PC-3 (cell line): ENCODE results near the gene ACKR3. TPM values are rescaled to one million over a fixed set of nuclear protein-coding genes. Genes with fewer than 3 reads are reported as not detected.

Source experiments
- ATAC-seq: fragments of 200-7000 bp; cut with Tn5 transposase; 2 replicates; pipeline ENCODE4 v1.9.1; 2020; ENCODE audit warnings: mild to moderate bottlenecking, moderate library complexity
- BruUV-seq: library from RNA; stranded (reverse); fragments of 400-500 nt; replicated peaks from 2 replicates; lab custom pipeline; 2021; lab: Mats Ljungman, UMichigan
- CTCF ChIA-PET: fragments of 300-600 bp; sonication (Branson Sonifier 250); formaldehyde crosslinking; loops from one replicate; lab custom pipeline; 2022; ENCODE audit warnings: antibody characterized with exemption; lab: Charles Lee
- POLR2A ChIA-PET: fragments of 300-600 bp; sonication (Branson Sonifier 250); formaldehyde crosslinking; loops from one replicate; lab custom pipeline; 2022; ENCODE audit warnings: antibody characterized with exemption; ENCODE audit not compliant: unreplicated experiment; lab: Charles Lee
- DNase-seq: peaks from one replicate; pipeline ENCODE4 v3.0.0-alpha.2; 2015
- H2AFZ ChIP-seq: fragments of 300-600 bp; sonication (generic); 2 replicates; pipeline ENCODE4 v1.6.0; 2016; ENCODE audit warnings: antibody characterized with exemption, low read length
- H3F3A ChIP-seq: fragments of 300-600 bp; sonication (generic); one replicate; pipeline ENCODE4 v1.6.0; 2017; ENCODE audit warnings: antibody characterized with exemption, low read length, control low read depth, mild to moderate bottlenecking; ENCODE audit not compliant: unreplicated experiment
- H3K27ac ChIP-seq: fragments of 300-600 bp; sonication (generic); 2 replicates; pipeline ENCODE4 v1.5.1; 2016; ENCODE audit warnings: mild to moderate bottlenecking, low read length
- H3K27me3 ChIP-seq: fragments of 300-600 bp; sonication (generic); 2 replicates; pipeline ENCODE4 v1.6.1; 2016; ENCODE audit warnings: low read length, mixed read lengths
- H3K36me3 ChIP-seq: fragments of 300-600 bp; sonication (generic); 2 replicates; pipeline ENCODE4 v1.6.1; 2016; ENCODE audit warnings: low read depth, mixed run types, low read length, mixed read lengths
- H3K4me1 ChIP-seq: fragments of 300-600 bp; sonication (generic); 2 replicates; pipeline ENCODE4 v1.5.1; 2016; ENCODE audit warnings: low read length; ENCODE audit not compliant: insufficient read depth
- H3K4me2 ChIP-seq: fragments of 300-600 bp; sonication (generic); 2 replicates; pipeline ENCODE4 v1.6.0; 2016; ENCODE audit warnings: low read length
- H3K4me3 ChIP-seq: fragments of 300-600 bp; sonication (generic); 2 replicates; pipeline ENCODE4 v1.5.1; 2016; ENCODE audit warnings: mild to moderate bottlenecking, low read length, mixed read lengths
- H3K79me2 ChIP-seq: fragments of 300-600 bp; sonication (generic); 2 replicates; pipeline ENCODE4 v1.6.1; 2017; ENCODE audit warnings: low read length, mixed read lengths
- H3K9ac ChIP-seq: fragments of 300-600 bp; sonication (generic); 2 replicates; pipeline ENCODE4 v1.6.0; 2016; ENCODE audit warnings: mild to moderate bottlenecking, low read length
- H3K9me2 ChIP-seq: fragments of 300-600 bp; sonication (generic); replicated peaks from 2 replicates; pipeline ENCODE4 v1.6.1; 2016; ENCODE audit warnings: mixed run types, low read length, mixed read lengths
- H3K9me3 ChIP-seq: fragments of 300-600 bp; sonication (generic); 2 replicates; pipeline ENCODE4 v1.6.1; 2016; ENCODE audit warnings: low read length, mixed read lengths
- H4K20me1 ChIP-seq: fragments of 300-600 bp; sonication (generic); 2 replicates; pipeline ENCODE4 v1.6.1; 2016; ENCODE audit warnings: low read length, mixed read lengths
- CTCF ChIP-seq: fragments of 300-600 bp; sonication (generic); conservative IDR thresholded peaks from 2 replicates; pipeline ENCODE4 v1.5.1; 2017; ENCODE audit warnings: antibody characterized with exemption, low read depth, mild to moderate bottlenecking, low read length
- EZH2 ChIP-seq: fragments of 300-600 bp; sonication (generic); IDR thresholded peaks from one replicate; pipeline ENCODE4 v1.6.1; 2017; ENCODE audit warnings: antibody characterized with exemption, mild to moderate bottlenecking, low read length; ENCODE audit not compliant: unreplicated experiment
- EZH2phosphoT487 ChIP-seq: fragments of 300-600 bp; sonication (generic); IDR thresholded peaks from 2 replicates; pipeline ENCODE4 v1.6.1; 2018; ENCODE audit warnings: mild to moderate bottlenecking, antibody characterized with exemption, low read length, borderline replicate concordance
- intact Hi-C: fragments of 100-400 bp; cut with micrococcal nuclease; formaldehyde crosslinking; loops from 2 replicates; pipeline ENCODE4 v1.9.0; 2023
- total RNA-seq: library from RNA; depleted of rRNA; stranded (reverse); fragments of >200 nt; gene quantifications from 2 replicates; pipeline ENCODE4 v1.2.3, GENCODE V29; 2014

The ACKR3 gene
- total RNA-seq, 1 experiment from 2014 or later, result 3.1 TPM

- H3K27me3 ChIP-seq, result peaks cover 15% of the 10 kb centered on the region; the same call in 1 of the 2 replicates
- ChIA-PET POLR2A (no interaction called here), CTCF (no interaction called here)
- intact Hi-C loops, result no loop called here
- H3K9me3 ChIP-seq, result no peaks in the 10 kb centered on the region
- no peaks in the 10 kb centered on the region for H3F3A ChIP-seq
- H4K20me1 ChIP-seq, result no peaks in the 10 kb centered on the region
- H3K4me2 ChIP-seq, result no peak overlapping the region
- no peaks in the 10 kb centered on the region for H3K79me2 ChIP-seq
- BruUV-seq, result no TSS peak
- DNase-seq (no peak), ATAC-seq (no peak)
- no peaks in the 10 kb centered on the region for H3K4me1 ChIP-seq
- no peak overlapping the region for H2AFZ ChIP-seq
- H3K9me2 ChIP-seq, result no peaks in the 10 kb centered on the region
- H3K36me3 ChIP-seq, result no peaks in the 10 kb centered on the region
- no peak for TF ChIP-seq EZH2
- H3K9ac ChIP-seq, result no peak overlapping the region
- H3K4me3 ChIP-seq, result no peak overlapping the region
- no peak overlapping the region for H3K27ac ChIP-seq
These were observed 44.9 kb downstream of the ACKR3 start for GRCh38 chr2:236614551-236614950.

GRCh38 chr2:236616031-236616430 is 46.4 kb downstream of the ACKR3 start:
- Histone ChIP-seq H3F3A (no peaks in the 10 kb centered on the region), H3K27me3 (peaks cover 15% of the 10 kb centered on the region; the same call in 1 of the 2 replicates), H3K36me3 (no peaks in the 10 kb centered on the region), H3K79me2 (no peaks in the 10 kb centered on the region), H3K9me2 (no peaks in the 10 kb centered on the region), H3K4me1 (no peaks in the 10 kb centered on the region), H3K9ac (no peak overlapping the region), H3K27ac (no peak overlapping the region), H4K20me1 (no peaks in the 10 kb centered on the region), H3K9me3 (no peaks in the 10 kb centered on the region), H2AFZ (no peak overlapping the region), H3K4me3 (no peak overlapping the region), H3K4me2 (no peak overlapping the region)
- TF ChIP-seq EZH2 (no peak), CTCF (no peak), EZH2phosphoT487 (no peak)
- BruUV-seq, result no TSS peak
- DNase-seq (no peak), ATAC-seq (no peak)
- intact Hi-C loops, result no loop called here
- ChIA-PET POLR2A (interaction anchor here (0.6 kb wide), 1 partner anchor 102 kb away, joined by 4 read pairs; no protein-coding TSS in a partner anchor), CTCF (no interaction called here)

GRCh38 chr2:236616624-236617023 is 47.0 kb downstream of the ACKR3 start:
- no peak for DNase-seq
- H3K9ac ChIP-seq, result no peak overlapping the region
- no peak overlapping the region for H3K4me3 ChIP-seq
- no peaks in the 10 kb centered on the region for H3K79me2 ChIP-seq
- H3K4me2 ChIP-seq, result no peak overlapping the region
- ATAC-seq, result no peak
- no peak overlapping the region for H2AFZ ChIP-seq
- no peak overlapping the region for H3K27ac ChIP-seq
- ChIA-PET POLR2A (interaction anchor here (0.6 to 0.7 kb wide), 2 partner anchors 102 to 254 kb away, joined by 3 to 4 read pairs; no protein-coding TSS in a partner anchor), CTCF (no interaction called here)
- BruUV-seq, result no TSS peak
- no peaks in the 10 kb centered on the region for H3K9me3 ChIP-seq
- H3K9me2 ChIP-seq, result no peaks in the 10 kb centered on the region
- intact Hi-C loops, result no loop called here
- no peaks in the 10 kb centered on the region for H3F3A ChIP-seq
- H3K4me1 ChIP-seq, result no peaks in the 10 kb centered on the region
- H3K36me3 ChIP-seq, result no peaks in the 10 kb centered on the region
- no peaks in the 10 kb centered on the region for H4K20me1 ChIP-seq
- peaks cover 15% of the 10 kb centered on the region; the same call in 1 of the 2 replicates for H3K27me3 ChIP-seq
- TF ChIP-seq EZH2 (no peak), CTCF (no peak), EZH2phosphoT487 (no peak)
